HFFc6 (cell line): ENCODE results near the gene RBPJL. TPM values are rescaled to one million over a fixed set of nuclear protein-coding genes. Genes with fewer than 3 reads are reported as not detected.
A peak's percentile ranks its signal among the peaks of the same experiment; 100 is the strongest.
"Not testable (repeated sequence)": the region's sequence is repeated elsewhere in the genome, so short reads cannot be mapped to it uniquely, and the experiment has no call there.

ENCODE experiments used
- DNase-seq: peaks from one replicate; pipeline ENCODE4 v3.0.0-alpha.2; 2018
- H3K27ac Mint-ChIP-seq: 2 replicates; pipeline ENCODE4 v1.8.0; 2020; ENCODE audit warnings: mild to moderate bottlenecking, mixed read lengths
- H3K27me3 Mint-ChIP-seq: 2 replicates; pipeline ENCODE4 v1.8.0; 2021; ENCODE audit warnings: mild to moderate bottlenecking, moderate library complexity, mixed read lengths; ENCODE audit not compliant: insufficient read depth
- H3K36me3 Mint-ChIP-seq: 2 replicates; pipeline ENCODE4 v1.8.0; 2021; ENCODE audit warnings: low read depth, mixed read lengths
- H3K4me1 Mint-ChIP-seq: 2 replicates; pipeline ENCODE4 v1.8.0; 2020; ENCODE audit warnings: low read depth, mixed read lengths
- H3K4me3 Mint-ChIP-seq: 2 replicates; pipeline ENCODE4 v1.8.0; 2020; ENCODE audit warnings: mild to moderate bottlenecking, moderate library complexity, mixed read lengths
- H3K9me3 Mint-ChIP-seq: 2 replicates; pipeline ENCODE4 v1.8.0; 2020; ENCODE audit warnings: mild to moderate bottlenecking, mixed read lengths
- CTCF ChIP-seq: fragments of 200-600 bp; sonication (generic); IDR thresholded peaks from 2 replicates; pipeline ENCODE4 v1.5.0; 2021; ENCODE audit warnings: antibody characterized with exemption, mild to moderate bottlenecking
- total RNA-seq, 6 experiments: library from RNA; stranded (reverse); fragmentation: NEBNext Ultra II Directional; extraction: Animal tissue kit (Norgen Biotek cat#: 25700); gene quantifications; 2 replicates in 1 of 6; 3 replicates in 5 of 6; pipeline ENCODE4 v1.2.3, GENCODE V29; 2021

The RBPJL gene
- total RNA-seq, 6 experiments from 2014 or later: not detected

- H3K4me1 Mint-ChIP-seq: peaks cover 45% of the 10 kb centered on the region
- no peaks in the 10 kb centered on the region for H3K9me3 Mint-ChIP-seq
- H3K4me3 Mint-ChIP-seq: peak within 1 kb of the TSS; percentile 99
Observed at GRCh38 chr20:45347936-45348778, 41.5 kb downstream of the RBPJL start, which contains the start of gene SDC4. Gene SDC4, minus strand, starts transcription at chr20:45348424. Its CDS starts 40 bp downstream, at chr20:45348384.

GRCh38 chr20:45350217-45350616 lies 43.6 kb downstream of the RBPJL start:
- Mint-ChIP-seq H3K9me3 (no peaks in the 10 kb centered on the region), H3K27ac (no peak overlapping the region), H3K4me1 (peaks cover 40% of the 10 kb centered on the region), H3K27me3 (no peaks in the 10 kb centered on the region), H3K4me3 (no peak overlapping the region), H3K36me3 (peaks cover 5% of the 10 kb centered on the region; the same call in 1 of the 2 replicates)
- TF ChIP-seq CTCF: no peak
- no peak for DNase-seq

More at GRCh38 chr20:45347936-45348778, 41.5 kb downstream of the RBPJL start, which contains the start of gene SDC4:
- no peaks in the 10 kb centered on the region; the same call in none of the 2 replicates for H3K27me3 Mint-ChIP-seq
- H3K27ac Mint-ChIP-seq: peak within 1 kb of the TSS; percentile 94
- no peak for TF ChIP-seq CTCF
- H3K36me3 Mint-ChIP-seq: peaks cover 10% of the 10 kb centered on the region; the same call in 1 of the 2 replicates
- peak; percentile 63 for DNase-seq

GRCh38 chr20:45350795-45351194 lies 44.2 kb downstream of the RBPJL start:
- H3K27me3 Mint-ChIP-seq, H3K36me3 Mint-ChIP-seq, H3K4me3 Mint-ChIP-seq, DNase-seq, H3K27ac Mint-ChIP-seq, H3K9me3 Mint-ChIP-seq: not testable (repeated sequence)
- peaks cover 40% of the 10 kb centered on the region for H3K4me1 Mint-ChIP-seq

- no peak for DNase-seq
- no peak overlapping the region for H3K27ac Mint-ChIP-seq
- no peaks in the 10 kb centered on the region for H3K27me3 Mint-ChIP-seq
- no peaks in the 10 kb centered on the region for H3K9me3 Mint-ChIP-seq
- no peak overlapping the region for H3K4me3 Mint-ChIP-seq
- H3K36me3 Mint-ChIP-seq: no peaks in the 10 kb centered on the region
- peaks cover 40% of the 10 kb centered on the region for H3K4me1 Mint-ChIP-seq
- no peak for TF ChIP-seq CTCF
Observed at GRCh38 chr20:45352729-45353128, 46.1 kb downstream of the RBPJL start.

- no peak for DNase-seq
- Mint-ChIP-seq H3K4me1 (peaks cover 46% of the 10 kb centered on the region), H3K9me3 (no peaks in the 10 kb centered on the region), H3K36me3 (no peaks in the 10 kb centered on the region), H3K27ac (peak overlapping the region; percentile 70; the same call in 1 of the 2 replicates), H3K27me3 (no peaks in the 10 kb centered on the region), H3K4me3 (no peak overlapping the region)
- TF ChIP-seq CTCF: no peak
Observed at GRCh38 chr20:45353746-45354145, 47.1 kb downstream of the RBPJL start.
